PC-3 (cell line): ENCODE results near the gene ELN. TPM values are rescaled to one million over a fixed set of nuclear protein-coding genes. Genes with fewer than 3 reads are reported as not detected.

Experiments
- ATAC-seq: fragments of 200-7000 bp; cut with Tn5 transposase; 2 replicates; pipeline ENCODE4 v1.9.1; 2020; ENCODE audit warnings: mild to moderate bottlenecking, moderate library complexity
- BruUV-seq: library from RNA; stranded (reverse); fragments of 400-500 nt; replicated peaks from 2 replicates; lab custom pipeline; 2021; lab: Mats Ljungman, UMichigan
- CTCF ChIA-PET: fragments of 300-600 bp; sonication (Branson Sonifier 250); formaldehyde crosslinking; loops from one replicate; lab custom pipeline; 2022; ENCODE audit warnings: antibody characterized with exemption; lab: Charles Lee
- POLR2A ChIA-PET: fragments of 300-600 bp; sonication (Branson Sonifier 250); formaldehyde crosslinking; loops from one replicate; lab custom pipeline; 2022; ENCODE audit warnings: antibody characterized with exemption; ENCODE audit not compliant: unreplicated experiment; lab: Charles Lee
- DNase-seq: peaks from one replicate; pipeline ENCODE4 v3.0.0-alpha.2; 2015
- H2AFZ ChIP-seq: fragments of 300-600 bp; sonication (generic); 2 replicates; pipeline ENCODE4 v1.6.0; 2016; ENCODE audit warnings: antibody characterized with exemption, low read length
- H3F3A ChIP-seq: fragments of 300-600 bp; sonication (generic); one replicate; pipeline ENCODE4 v1.6.0; 2017; ENCODE audit warnings: antibody characterized with exemption, low read length, control low read depth, mild to moderate bottlenecking; ENCODE audit not compliant: unreplicated experiment
- H3K27ac ChIP-seq: fragments of 300-600 bp; sonication (generic); 2 replicates; pipeline ENCODE4 v1.5.1; 2016; ENCODE audit warnings: mild to moderate bottlenecking, low read length
- H3K27me3 ChIP-seq: fragments of 300-600 bp; sonication (generic); 2 replicates; pipeline ENCODE4 v1.6.1; 2016; ENCODE audit warnings: low read length, mixed read lengths
- H3K36me3 ChIP-seq: fragments of 300-600 bp; sonication (generic); 2 replicates; pipeline ENCODE4 v1.6.1; 2016; ENCODE audit warnings: low read depth, mixed run types, low read length, mixed read lengths
- H3K4me1 ChIP-seq: fragments of 300-600 bp; sonication (generic); 2 replicates; pipeline ENCODE4 v1.5.1; 2016; ENCODE audit warnings: low read length; ENCODE audit not compliant: insufficient read depth
- H3K4me2 ChIP-seq: fragments of 300-600 bp; sonication (generic); 2 replicates; pipeline ENCODE4 v1.6.0; 2016; ENCODE audit warnings: low read length
- H3K4me3 ChIP-seq: fragments of 300-600 bp; sonication (generic); 2 replicates; pipeline ENCODE4 v1.5.1; 2016; ENCODE audit warnings: mild to moderate bottlenecking, low read length, mixed read lengths
- H3K79me2 ChIP-seq: fragments of 300-600 bp; sonication (generic); 2 replicates; pipeline ENCODE4 v1.6.1; 2017; ENCODE audit warnings: low read length, mixed read lengths
- H3K9ac ChIP-seq: fragments of 300-600 bp; sonication (generic); 2 replicates; pipeline ENCODE4 v1.6.0; 2016; ENCODE audit warnings: mild to moderate bottlenecking, low read length
- H3K9me2 ChIP-seq: fragments of 300-600 bp; sonication (generic); replicated peaks from 2 replicates; pipeline ENCODE4 v1.6.1; 2016; ENCODE audit warnings: mixed run types, low read length, mixed read lengths
- H3K9me3 ChIP-seq: fragments of 300-600 bp; sonication (generic); 2 replicates; pipeline ENCODE4 v1.6.1; 2016; ENCODE audit warnings: low read length, mixed read lengths
- H4K20me1 ChIP-seq: fragments of 300-600 bp; sonication (generic); 2 replicates; pipeline ENCODE4 v1.6.1; 2016; ENCODE audit warnings: low read length, mixed read lengths
- CTCF ChIP-seq: fragments of 300-600 bp; sonication (generic); conservative IDR thresholded peaks from 2 replicates; pipeline ENCODE4 v1.5.1; 2017; ENCODE audit warnings: antibody characterized with exemption, low read depth, mild to moderate bottlenecking, low read length
- EZH2 ChIP-seq: fragments of 300-600 bp; sonication (generic); IDR thresholded peaks from one replicate; pipeline ENCODE4 v1.6.1; 2017; ENCODE audit warnings: antibody characterized with exemption, mild to moderate bottlenecking, low read length; ENCODE audit not compliant: unreplicated experiment
- EZH2phosphoT487 ChIP-seq: fragments of 300-600 bp; sonication (generic); IDR thresholded peaks from 2 replicates; pipeline ENCODE4 v1.6.1; 2018; ENCODE audit warnings: mild to moderate bottlenecking, antibody characterized with exemption, low read length, borderline replicate concordance
- intact Hi-C: fragments of 100-400 bp; cut with micrococcal nuclease; formaldehyde crosslinking; loops from 2 replicates; pipeline ENCODE4 v1.9.0; 2023
- total RNA-seq: library from RNA; depleted of rRNA; stranded (reverse); fragments of >200 nt; gene quantifications from 2 replicates; pipeline ENCODE4 v1.2.3, GENCODE V29; 2014

Gene ELN
- total RNA-seq, 1 experiment from 2014 or later, result 0.07 TPM

GRCh38 chr7:74053589-74054186 is 25.7 kb downstream of the ELN start:
- Histone ChIP-seq H3K4me2 (no peak overlapping the region), H2AFZ (no peak overlapping the region), H3F3A (no peaks in the 10 kb centered on the region), H3K27me3 (no peaks in the 10 kb centered on the region), H3K9ac (no peak overlapping the region), H4K20me1 (no peaks in the 10 kb centered on the region), H3K9me2 (no peaks in the 10 kb centered on the region), H3K4me3 (no peak overlapping the region), H3K27ac (no peak overlapping the region), H3K4me1 (no peaks in the 10 kb centered on the region), H3K79me2 (no peaks in the 10 kb centered on the region), H3K9me3 (no peaks in the 10 kb centered on the region), H3K36me3 (no peaks in the 10 kb centered on the region)
- ChIA-PET CTCF (no interaction called here), POLR2A (interaction anchor here (0.6 kb wide), 1 partner anchor 45 kb away, joined by 5 read pairs; no protein-coding TSS in a partner anchor)
- no peak for DNase-seq
- ATAC-seq, result no peak
- intact Hi-C loops, result loop anchor here (5.0 kb wide), 1 partner anchor 149 kb away; no protein-coding TSS in a partner anchor
- no TSS peak for BruUV-seq
- TF ChIP-seq EZH2phosphoT487, result no peak
- TF ChIP-seq CTCF, result no peak
- no peak for TF ChIP-seq EZH2

GRCh38 chr7:74056096-74056915 is 28.3 kb downstream of the ELN start:
- no peaks in the 10 kb centered on the region for H3F3A ChIP-seq
- H3K9me3 ChIP-seq, result no peaks in the 10 kb centered on the region
- H3K4me3 ChIP-seq, result no peak overlapping the region
- peaks cover 11% of the 10 kb centered on the region for H3K4me1 ChIP-seq
- no peak for DNase-seq
- no peak for ATAC-seq
- H3K27me3 ChIP-seq, result no peaks in the 10 kb centered on the region
- no peaks in the 10 kb centered on the region for H3K36me3 ChIP-seq
- H3K79me2 ChIP-seq, result no peaks in the 10 kb centered on the region
- intact Hi-C loops, result no loop called here
- ChIA-PET POLR2A (no interaction called here), CTCF (no interaction called here)
- H2AFZ ChIP-seq, result no peak overlapping the region
- no peak overlapping the region for H3K9ac ChIP-seq
- no peak overlapping the region for H3K27ac ChIP-seq
- no peaks in the 10 kb centered on the region for H4K20me1 ChIP-seq
- TF ChIP-seq EZH2phosphoT487, result no peak
- no peak for TF ChIP-seq EZH2
- TF ChIP-seq CTCF, result no peak
- no peak overlapping the region for H3K4me2 ChIP-seq
- no TSS peak for BruUV-seq
- no peaks in the 10 kb centered on the region for H3K9me2 ChIP-seq
